K562 (cell line): ENCODE results near the gene MTMR10. TPM values are rescaled to one million over a fixed set of nuclear protein-coding genes. Genes with fewer than 3 reads are reported as not detected.

Experiments used
- BCOR ChIP-seq: fragments of 450-650 bp; IDR thresholded peaks from 2 replicates; pipeline ENCODE4 v1.6.1; 2016
- C11orf30 ChIP-seq: fragments of 450-650 bp; IDR thresholded peaks from 2 replicates; pipeline ENCODE4 v1.6.1; 2016; ENCODE audit warnings: low read depth, mild to moderate bottlenecking
- CCNT2 ChIP-seq: IDR thresholded peaks from 2 replicates; pipeline ENCODE4 v1.6.1; 2011; ENCODE audit warnings: borderline replicate concordance, low read depth, mild to moderate bottlenecking, moderate library complexity, mixed read lengths, low read length; ENCODE audit not compliant: insufficient read length; ENCODE audit errors: extremely low read depth
- CREB3L1 ChIP-seq: fragments of 450-650 bp; IDR thresholded peaks from 2 replicates; pipeline ENCODE4 v1.6.1; 2014; ENCODE audit warnings: low read depth, mild to moderate bottlenecking, moderate library complexity, borderline replicate concordance
- CREM ChIP-seq: IDR thresholded peaks from 2 replicates; pipeline ENCODE4 v1.6.1; 2014; ENCODE audit warnings: antibody characterized with exemption, low read depth
- CTBP1 ChIP-seq: fragments of 450-650 bp; IDR thresholded peaks from 2 replicates; pipeline ENCODE4 v1.6.1; 2016; ENCODE audit warnings: borderline replicate concordance
- E2F4 ChIP-seq: sonication (generic); formaldehyde crosslinking; IDR thresholded peaks from 2 replicates; pipeline ENCODE4 v1.8.0; 2022; ENCODE audit warnings: mild to moderate bottlenecking, low read depth, missing genetic modification reagents
- ETV5 ChIP-seq: sonication (generic); formaldehyde crosslinking; IDR thresholded peaks from 2 replicates; pipeline ENCODE4 v1.4.0; 2020; ENCODE audit warnings: low read depth, mild to moderate bottlenecking, missing genetic modification reagents
- GABPA ChIP-seq: fragments of 200-800 bp; sonication (Bioruptor generic); conservative IDR thresholded peaks from 2 replicates; pipeline ENCODE4 v1.6.1; 2016; ENCODE audit warnings: low read depth, missing genetic modification characterization, missing compliant biosample characterization
- GATAD2B ChIP-seq: fragments of 450-650 bp; IDR thresholded peaks from 2 replicates; pipeline ENCODE4 v1.6.1; 2017; ENCODE audit warnings: mild to moderate bottlenecking, borderline replicate concordance
- NCOR1 ChIP-seq: fragments of 450-650 bp; IDR thresholded peaks from 2 replicates; pipeline ENCODE4 v1.6.1; 2016; ENCODE audit warnings: mild to moderate bottlenecking, moderate library complexity
- NKRF ChIP-seq: fragments of 450-650 bp; IDR thresholded peaks from 2 replicates; pipeline ENCODE4 v1.6.1; 2016; ENCODE audit warnings: borderline replicate concordance
- POLR2H ChIP-seq: IDR thresholded peaks from 2 replicates; pipeline ENCODE4 v1.6.1; 2016; ENCODE audit warnings: missing genetic modification characterization, low read depth, mild to moderate bottlenecking, control low read depth, missing compliant biosample characterization, moderate library complexity
- SOX6 ChIP-seq: fragments of 450-650 bp; IDR thresholded peaks from 2 replicates; pipeline ENCODE4 v1.6.1; 2014; ENCODE audit warnings: mild to moderate bottlenecking
- SUPT5H ChIP-seq: fragments of 450-650 bp; IDR thresholded peaks from 2 replicates; pipeline ENCODE4 v1.6.1; 2016
- TAF1 ChIP-seq: IDR thresholded peaks from 2 replicates; pipeline ENCODE4 v1.6.1; 2011; ENCODE audit warnings: mild to moderate bottlenecking, low read length, moderate library complexity; ENCODE audit not compliant: insufficient read depth, control insufficient read depth, severe bottlenecking; ENCODE audit errors: extremely low read depth
- ZEB2 ChIP-seq: fragments of 450-650 bp; IDR thresholded peaks from 2 replicates; pipeline ENCODE4 v1.6.1; 2016
- ZFP91 ChIP-seq: sonication (generic); formaldehyde crosslinking; IDR thresholded peaks from 2 replicates; pipeline ENCODE4 v1.8.0; 2022; ENCODE audit warnings: mild to moderate bottlenecking, missing genetic modification reagents
- ZSCAN32 ChIP-seq: fragments of 450-650 bp; formaldehyde crosslinking; IDR thresholded peaks from 2 replicates; pipeline ENCODE4 v1.4.0; 2020; ENCODE audit warnings: mild to moderate bottlenecking, moderate library complexity
- polyA plus RNA-seq, 8 experiments: library from polyadenylated mRNA; depleted of rRNA in 4 of 8; stranded (reverse) in 5 of 8; unstranded in 3 of 8; fragments of >200 nt; fragmentation: Nextera tagmentation in 2 of 8; fragmentation: Illumina TruSeq in 1 of 8; extraction: Ambion mirVana in 2 of 8; extraction: Trizol in 1 of 8; gene quantifications; 2 replicates each; pipeline versions ENCODE4 v1.2.1 to v1.2.3, GENCODE V29; 2011 to 2014; ENCODE audit warnings: inconsistent platforms in 1 of 8, missing spikeins in 1 of 8
- total RNA-seq, 7 experiments: library from RNA; depleted of rRNA in 6 of 7; stranded (reverse); fragments of >200 nt in 6 of 7; fragmentation: Illumina TruSeq in 2 of 7; extraction: Trizol in 2 of 7; gene quantifications; 2 replicates each; pipeline versions ENCODE4 v1.2.1 to v1.2.3, GENCODE V29; 2011 to 2021; ENCODE audit warnings: low replicate concordance in 1 of 7

The MTMR10 gene
- total and polyA plus RNA-seq, 9 of the 15 experiments (the other 6 are each of a cell fraction or from before 2014, with no cell fraction given) = 1.6 to 6.8 (median 4.8) TPM

DNA sequence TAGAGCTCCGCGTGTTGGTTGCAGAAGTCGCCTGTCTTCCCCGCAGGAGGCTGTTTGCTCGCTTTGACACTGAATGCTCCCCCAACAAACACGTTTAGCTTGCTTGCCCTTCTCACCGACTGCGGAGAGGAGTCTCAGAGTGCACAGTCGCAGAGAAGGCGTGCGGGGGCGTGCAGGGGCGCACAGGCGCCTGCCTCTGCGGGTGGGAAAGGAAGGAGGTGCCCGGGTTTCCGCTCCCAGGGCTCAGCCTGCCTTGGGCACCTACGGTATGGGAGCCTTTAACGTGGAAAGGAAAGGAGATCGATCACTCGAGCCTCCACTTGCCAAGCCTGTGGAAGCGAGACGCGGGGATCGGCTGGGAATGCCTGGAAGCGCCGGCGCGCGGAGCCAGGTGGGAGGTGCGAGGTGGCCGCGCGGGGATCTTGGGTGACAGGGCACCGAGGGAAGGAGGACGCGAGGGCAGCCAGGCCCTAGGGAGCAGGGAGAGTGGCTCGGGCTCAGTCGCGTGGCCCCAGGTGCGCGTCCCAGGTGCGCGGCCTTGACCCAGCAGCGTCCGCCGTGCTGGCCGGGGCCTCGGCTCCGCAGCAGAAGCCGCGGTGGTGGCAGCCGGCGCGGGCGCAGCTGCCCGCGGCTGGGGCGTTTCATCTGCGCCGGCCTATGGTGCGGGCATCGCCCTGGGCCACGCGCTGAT is 87.8 kb downstream of the MTMR10 start, which contains the start of gene FAN1 (continued):
- TF ChIP-seq ZFP91 (CRISPR knock-in tag) (no peak), GABPA (tag) (peak; percentile 34; the same call in 1 of the 2 replicates), GATAD2B (peak; percentile 63; the same call in 1 of the 2 replicates), CCNT2 (peak; percentile 26), POLR2H (tag) (no peak), CREM (peak; percentile 61), TAF1 (peak; percentile 80), CTBP1 (peak; percentile 71; the same call in 1 of the 2 replicates), CREB3L1 (peak; percentile 79), ZSCAN32 (CRISPR knock-in tag) (no peak), C11orf30 (peak; percentile 61), ZEB2 (peak; percentile 59; the same call in 1 of the 2 replicates), BCOR (0 out of 2 replicates have a peak, but pooled peaks have one; percentile 23), SUPT5H (peak; percentile 72; the same call in 1 of the 2 replicates), E2F4 (CRISPR knock-in tag) (peak; percentile 28; the same call in 1 of the 2 replicates), NCOR1 (0 out of 2 replicates have a peak, but pooled peaks have one; percentile 12), SOX6 (peak; percentile 44; the same call in 1 of the 2 replicates), ETV5 (CRISPR knock-in tag) (peak; percentile 23; the same call in 1 of the 2 replicates), NKRF (peak; percentile 24; the same call in 1 of the 2 replicates)
